BLaER1 treated with 17β-estradiol and CSF1 and Interleukin-3, amounts not matched to agents 10 nM and 100 nM (cell line): Measurements from ENCODE around the gene SDK2.

Source experiments
- H3K27ac ChIP-seq, 11 experiments: shearing (Covaris generic); formaldehyde crosslinking; 2 replicates each; pipeline ENCODE4 v1.8.1; 2022
- H3K27me3 ChIP-seq, 11 experiments: shearing (Covaris generic); formaldehyde crosslinking; 2 replicates each; pipeline ENCODE4 v1.8.1; 2022
- H3K36me3 ChIP-seq, 11 experiments: shearing (Covaris generic); formaldehyde crosslinking; 2 replicates each; pipeline ENCODE4 v1.8.1; 2022
- H3K4me1 ChIP-seq, 10 experiments: shearing (Covaris generic); formaldehyde crosslinking; 2 replicates each; pipeline ENCODE4 v1.8.1; 2022
- H3K4me2 ChIP-seq, 11 experiments: shearing (Covaris generic); formaldehyde crosslinking; 2 replicates each; pipeline ENCODE4 v1.8.1; 2022
- H3K4me3 ChIP-seq, 10 experiments: shearing (Covaris generic); formaldehyde crosslinking; 2 replicates each; pipeline ENCODE4 v1.8.1; 2022
- H3K9ac ChIP-seq, 11 experiments: shearing (Covaris generic); formaldehyde crosslinking; 2 replicates each; pipeline ENCODE4 v1.8.1; 2022
- H3K9me3 ChIP-seq, 11 experiments: shearing (Covaris generic); formaldehyde crosslinking; replicated peaks in 1 of 11; 2 replicates each; pipeline ENCODE4 v1.8.1; 2022
- H4K20me1 ChIP-seq, 11 experiments: shearing (Covaris generic); formaldehyde crosslinking; 2 replicates each; pipeline ENCODE4 v1.8.1; 2022
- Cebpa-rat ChIP-seq, 11 experiments: shearing (Covaris generic); IDR thresholded peaks; 2 replicates each; pipeline ENCODE4 v1.8.1; 2022

The SDK2 gene

GRCh38 chr17:73489333-73489732 is 154.9 kb downstream of the SDK2 start:
- H4K20me1 ChIP-seq, result peaks cover 0 to 10% (median 0%) of the 10 kb centered on the region in 11 experiments; a peak in 4 of 22 replicates
- H3K27me3 ChIP-seq, result no peaks in the 10 kb centered on the region
- no peak overlapping the region for H3K9ac ChIP-seq
- no peak overlapping the region for H3K4me3 ChIP-seq
- H3K36me3 ChIP-seq, result peaks cover 0 to 15% (median 0%) of the 10 kb centered on the region in 11 experiments; a peak in 7 of 22 replicates
- H3K27ac ChIP-seq, result no peak overlapping the region
- H3K4me2 ChIP-seq, result peak overlapping the region in 3 of 11 experiments; percentile 0 to 25 (median 9); a peak in 4 of 22 replicates
- peaks cover 13 to 23% (median 17%) of the 10 kb centered on the region in 11 experiments for H3K9me3 ChIP-seq
- peaks cover 6 to 34% (median 18%) of the 10 kb centered on the region in 10 experiments; a peak in 14 of 20 replicates for H3K4me1 ChIP-seq
- TF ChIP-seq Cebpa-rat (IDR thresholded peaks at IDR 0.05), result no peak

- Histone ChIP-seq H3K36me3 (peaks cover 0 to 15% (median 0%) of the 10 kb centered on the region in 11 experiments; a peak in 7 of 22 replicates), H3K27ac (no peak overlapping the region), H4K20me1 (no peaks in the 10 kb centered on the region; a peak in 1 of 22 replicates), H3K4me3 (no peak overlapping the region), H3K9me3 (peaks cover 13 to 23% (median 17%) of the 10 kb centered on the region in 11 experiments), H3K27me3 (no peaks in the 10 kb centered on the region), H3K4me1 (peaks cover 12 to 39% (median 34%) of the 10 kb centered on the region in 10 experiments; a peak in 18 of 20 replicates), H3K4me2 (no peak overlapping the region), H3K9ac (no peak overlapping the region)
- no peak for TF ChIP-seq Cebpa-rat (IDR thresholded peaks at IDR 0.05)
These were observed 159.1 kb downstream of the SDK2 start for GRCh38 chr17:73485130-73485529.

- Histone ChIP-seq H3K4me2 (peak overlapping the region in 8 of 11 experiments; percentile 27 to 83 (median 74); a peak in 9 of 22 replicates), H3K36me3 (peaks cover 0 to 15% (median 0%) of the 10 kb centered on the region in 11 experiments; a peak in 7 of 22 replicates), H3K9me3 (peaks cover 13 to 23% (median 17%) of the 10 kb centered on the region in 11 experiments), H3K27me3 (no peaks in the 10 kb centered on the region), H4K20me1 (no peaks in the 10 kb centered on the region), H3K4me1 (peaks cover 6 to 49% (median 35%) of the 10 kb centered on the region in 10 experiments; a peak in 16 of 20 replicates), H3K4me3 (no peak overlapping the region), H3K27ac (peak overlapping the region in 1 of 11 experiments; percentile 32; a peak in 2 of 22 replicates), H3K9ac (peak overlapping the region in 1 of 11 experiments; percentile 2; a peak in 1 of 22 replicates)
- TF ChIP-seq Cebpa-rat (IDR thresholded peaks at IDR 0.05), result no peak
These were observed 161.4 kb downstream of the SDK2 start for GRCh38 chr17:73482894-73483293.

GRCh38 chr17:73482251-73482716 is 162.0 kb downstream of the SDK2 start:
- H3K4me3 ChIP-seq, result no peak overlapping the region
- H3K9ac ChIP-seq, result peak overlapping the region in 1 of 11 experiments; percentile 2; a peak in 1 of 22 replicates
- TF ChIP-seq Cebpa-rat (IDR thresholded peaks at IDR 0.05), result no peak
- H3K36me3 ChIP-seq, result peaks cover 0 to 15% (median 0%) of the 10 kb centered on the region in 11 experiments; a peak in 7 of 22 replicates
- peak overlapping the region in 1 of 11 experiments; percentile 32; a peak in 2 of 22 replicates for H3K27ac ChIP-seq
- H3K27me3 ChIP-seq, result no peaks in the 10 kb centered on the region
- peaks cover 13 to 23% (median 17%) of the 10 kb centered on the region in 11 experiments for H3K9me3 ChIP-seq
- peaks cover 6 to 56% (median 38%) of the 10 kb centered on the region in 10 experiments; a peak in 16 of 20 replicates for H3K4me1 ChIP-seq
- H3K4me2 ChIP-seq, result peak overlapping the region in 8 of 11 experiments; percentile 60 to 83 (median 74); a peak in 16 of 22 replicates
- H4K20me1 ChIP-seq, result no peaks in the 10 kb centered on the region

GRCh38 chr17:73481676-73482075 is 162.6 kb downstream of the SDK2 start:
- Histone ChIP-seq H3K27ac (peak overlapping the region in 5 of 11 experiments; percentile 3 to 46 (median 32); a peak in 4 of 22 replicates), H3K9ac (peak overlapping the region in 2 of 11 experiments; percentile 38 to 50; a peak in 2 of 22 replicates), H4K20me1 (peaks cover 0 to 5% (median 0%) of the 10 kb centered on the region in 11 experiments; a peak in 1 of 22 replicates), H3K9me3 (peaks cover 13 to 23% (median 17%) of the 10 kb centered on the region in 11 experiments), H3K27me3 (no peaks in the 10 kb centered on the region), H3K4me1 (peaks cover 6 to 62% (median 44%) of the 10 kb centered on the region in 10 experiments; a peak in 17 of 20 replicates), H3K36me3 (peaks cover 0 to 15% (median 0%) of the 10 kb centered on the region in 11 experiments; a peak in 7 of 22 replicates), H3K4me2 (peak overlapping the region in 9 of 11 experiments; percentile 46 to 83 (median 72); a peak in 18 of 22 replicates), H3K4me3 (no peak overlapping the region)
- TF ChIP-seq Cebpa-rat (IDR thresholded peaks at IDR 0.05), result no peak

- Histone ChIP-seq H4K20me1 (peaks cover 0 to 5% (median 0%) of the 10 kb centered on the region in 11 experiments; a peak in 1 of 22 replicates), H3K9me3 (peaks cover 9 to 15% (median 13%) of the 10 kb centered on the region in 11 experiments), H3K27me3 (no peaks in the 10 kb centered on the region), H3K4me2 (peak overlapping the region; percentile 5 to 83 (median 65); a peak in 20 of 22 replicates), H3K36me3 (peaks cover 0 to 11% (median 0%) of the 10 kb centered on the region in 11 experiments; a peak in 6 of 22 replicates), H3K27ac (peak overlapping the region in 5 of 11 experiments; percentile 3 to 46 (median 32); a peak in 4 of 22 replicates), H3K4me3 (no peak overlapping the region), H3K4me1 (peaks cover 6 to 62% (median 45%) of the 10 kb centered on the region in 10 experiments; a peak in 17 of 20 replicates), H3K9ac (peak overlapping the region in 2 of 11 experiments; percentile 38 to 50; a peak in 2 of 22 replicates)
- TF ChIP-seq Cebpa-rat (IDR thresholded peaks at IDR 0.05), result no peak
These were observed 163.5 kb downstream of the SDK2 start for GRCh38 chr17:73480740-73481139.

- H3K27me3 ChIP-seq, result no peaks in the 10 kb centered on the region
- no peak overlapping the region for H3K27ac ChIP-seq
- H3K4me2 ChIP-seq, result peak overlapping the region in 4 of 11 experiments; percentile 6 to 54 (median 26); a peak in 6 of 22 replicates
- H3K36me3 ChIP-seq, result no peaks in the 10 kb centered on the region
- no peak for TF ChIP-seq Cebpa-rat (IDR thresholded peaks at IDR 0.05)
- peaks cover 0 to 5% (median 0%) of the 10 kb centered on the region in 11 experiments; a peak in 1 of 22 replicates for H4K20me1 ChIP-seq
- no peak overlapping the region for H3K9ac ChIP-seq
- no peaks in the 10 kb centered on the region for H3K9me3 ChIP-seq
- H3K4me3 ChIP-seq, result no peak overlapping the region
- peaks cover 12 to 71% (median 52%) of the 10 kb centered on the region in 10 experiments; a peak in 19 of 20 replicates for H3K4me1 ChIP-seq
These were observed 165.3 kb downstream of the SDK2 start for GRCh38 chr17:73478768-73479424.

GRCh38 chr17:73478334-73478733 is 165.9 kb downstream of the SDK2 start:
- Histone ChIP-seq H3K27me3 (no peaks in the 10 kb centered on the region), H4K20me1 (peaks cover 0 to 5% (median 0%) of the 10 kb centered on the region in 11 experiments; a peak in 1 of 22 replicates), H3K36me3 (no peaks in the 10 kb centered on the region), H3K4me1 (peaks cover 12 to 71% (median 52%) of the 10 kb centered on the region in 10 experiments; a peak in 19 of 20 replicates), H3K27ac (no peak overlapping the region), H3K4me3 (no peak overlapping the region), H3K9ac (no peak overlapping the region), H3K4me2 (peak overlapping the region in 5 of 11 experiments; percentile 14 to 54 (median 44); a peak in 6 of 22 replicates), H3K9me3 (peaks cover 0 to 1% (median 0%) of the 10 kb centered on the region in 11 experiments; a peak in 2 of 22 replicates)
- no peak for TF ChIP-seq Cebpa-rat (IDR thresholded peaks at IDR 0.05)
